Gastroesophageal sphincter (tissue), 3 donors: ENCODE measurements around the gene MPG.

ENCODE experiments used
- POLR2A ChIP-seq, 2 donors: fragments of 450-650 bp; IDR thresholded peaks; one replicate each; pipeline ENCODE4 v1.6.1; 2017; ENCODE audit warnings: antibody characterized with exemption in 2 of 2, mild to moderate bottlenecking in 2 of 2, moderate library complexity in 1 of 2
- TF ChIP-seq, protein P1 (sequence below), 4 experiments: fragments of 200-600 bp in 2 of 4; fragments of 450-650 bp in 2 of 4; sonication (generic) in 1 of 4; IDR thresholded peaks; one replicate each; pipeline ENCODE4 v1.5.1; 2017 to 2019; ENCODE audit warnings: antibody characterized with exemption in 4 of 4, mild to moderate bottlenecking in 2 of 4, moderate library complexity in 2 of 4

DNA sequence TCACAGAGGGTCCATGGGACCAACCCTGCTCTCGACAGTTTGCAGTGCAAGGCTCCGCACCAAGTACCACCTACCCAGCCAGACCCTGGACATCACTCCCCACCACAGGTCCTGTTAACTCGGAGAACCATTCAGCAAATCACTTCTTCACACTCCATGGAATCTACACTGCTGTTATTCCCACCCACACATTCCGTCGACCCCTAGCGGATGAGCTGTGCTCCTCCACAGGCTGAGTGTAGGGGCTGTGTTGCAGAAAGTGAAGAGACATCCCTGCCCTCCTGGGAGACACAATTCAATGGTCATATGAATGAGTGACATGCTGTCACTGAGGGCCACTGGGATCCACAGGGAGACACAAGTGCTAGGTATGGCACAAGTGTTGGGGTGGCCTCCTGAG, 27.5 kb downstream of the MPG start:
- no peak for TF ChIP-seq POLR2A (IDR thresholded peaks at IDR 0.05)
- TF ChIP-seq, protein P1, sequence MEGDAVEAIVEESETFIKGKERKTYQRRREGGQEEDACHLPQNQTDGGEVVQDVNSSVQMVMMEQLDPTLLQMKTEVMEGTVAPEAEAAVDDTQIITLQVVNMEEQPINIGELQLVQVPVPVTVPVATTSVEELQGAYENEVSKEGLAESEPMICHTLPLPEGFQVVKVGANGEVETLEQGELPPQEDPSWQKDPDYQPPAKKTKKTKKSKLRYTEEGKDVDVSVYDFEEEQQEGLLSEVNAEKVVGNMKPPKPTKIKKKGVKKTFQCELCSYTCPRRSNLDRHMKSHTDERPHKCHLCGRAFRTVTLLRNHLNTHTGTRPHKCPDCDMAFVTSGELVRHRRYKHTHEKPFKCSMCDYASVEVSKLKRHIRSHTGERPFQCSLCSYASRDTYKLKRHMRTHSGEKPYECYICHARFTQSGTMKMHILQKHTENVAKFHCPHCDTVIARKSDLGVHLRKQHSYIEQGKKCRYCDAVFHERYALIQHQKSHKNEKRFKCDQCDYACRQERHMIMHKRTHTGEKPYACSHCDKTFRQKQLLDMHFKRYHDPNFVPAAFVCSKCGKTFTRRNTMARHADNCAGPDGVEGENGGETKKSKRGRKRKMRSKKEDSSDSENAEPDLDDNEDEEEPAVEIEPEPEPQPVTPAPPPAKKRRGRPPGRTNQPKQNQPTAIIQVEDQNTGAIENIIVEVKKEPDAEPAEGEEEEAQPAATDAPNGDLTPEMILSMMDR (IDR thresholded peaks at IDR 0.05) = no peak
